Measurements from ENCODE around the gene FHOD3. TPM values are rescaled to one million over a fixed set of nuclear protein-coding genes. Genes with fewer than 3 reads are reported as not detected.

Gene FHOD3
- total RNA-seq, 1 donor from 2014 or later = 2.5 TPM

DNA sequence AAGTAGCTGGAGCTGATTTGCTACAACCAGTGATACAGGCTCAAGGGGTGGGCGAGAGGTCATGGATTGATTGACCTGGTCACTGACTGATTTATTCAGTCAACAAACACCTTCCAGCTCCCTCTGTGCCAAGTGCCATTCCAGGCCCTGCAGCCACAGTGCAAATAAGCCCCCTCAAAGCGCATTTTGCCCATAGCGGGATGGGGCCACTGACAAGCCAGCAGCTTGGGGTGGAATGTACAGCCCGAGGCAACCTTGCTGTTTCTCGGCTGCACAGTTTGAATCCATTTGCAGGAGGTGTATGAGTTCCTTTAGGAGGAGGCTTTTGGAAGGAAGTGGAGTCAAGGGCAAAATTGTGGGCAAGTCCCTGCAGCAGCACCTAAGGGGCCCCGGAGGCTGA is 296.1 kb downstream of the FHOD3 start:
- Histone ChIP-seq H3K36me3 (no peaks in the 10 kb centered on the region), H3K27me3 (ENCODE audit: low read depth) (no peaks in the 10 kb centered on the region), H3K4me1 (no peaks in the 10 kb centered on the region), H3K27ac (no peak overlapping the region), H3K4me3 (no peak overlapping the region), H3K9me3 (no peaks in the 10 kb centered on the region)
- intact Hi-C loops (cut with DNase I) = no loop called here
- no peak for TF ChIP-seq CTCF (IDR thresholded peaks at IDR 0.05)
- ATAC-seq (no peak), DNase-seq (no peak)

GRCh38 chr18:36594621-36595020 is 297.1 kb downstream of the FHOD3 start:
- intact Hi-C loops (cut with DNase I) = no loop called here
- no peak for TF ChIP-seq CTCF (IDR thresholded peaks at IDR 0.05)
- ATAC-seq (no peak), DNase-seq (no peak)
- H3K27me3 ChIP-seq (ENCODE audit: low read depth) = no peaks in the 10 kb centered on the region
- H3K4me3 ChIP-seq = no peak overlapping the region
- H3K4me1 ChIP-seq = no peaks in the 10 kb centered on the region
- no peak overlapping the region for H3K27ac ChIP-seq
- no peaks in the 10 kb centered on the region for H3K36me3 ChIP-seq
- no peaks in the 10 kb centered on the region for H3K9me3 ChIP-seq

- no peaks in the 10 kb centered on the region for H3K9me3 ChIP-seq
- TF ChIP-seq CTCF (IDR thresholded peaks at IDR 0.05) = no peak
- no peaks in the 10 kb centered on the region for H3K27me3 ChIP-seq (ENCODE audit: low read depth)
- H3K4me1 ChIP-seq = no peaks in the 10 kb centered on the region
- no peaks in the 10 kb centered on the region for H3K36me3 ChIP-seq
- ATAC-seq (no peak), DNase-seq (no peak)
- no peak overlapping the region for H3K27ac ChIP-seq
- intact Hi-C loops (cut with DNase I) = no loop called here
- H3K4me3 ChIP-seq = no peak overlapping the region
Observed at GRCh38 chr18:36595046-36595817, 297.7 kb downstream of the FHOD3 start.

DNA sequence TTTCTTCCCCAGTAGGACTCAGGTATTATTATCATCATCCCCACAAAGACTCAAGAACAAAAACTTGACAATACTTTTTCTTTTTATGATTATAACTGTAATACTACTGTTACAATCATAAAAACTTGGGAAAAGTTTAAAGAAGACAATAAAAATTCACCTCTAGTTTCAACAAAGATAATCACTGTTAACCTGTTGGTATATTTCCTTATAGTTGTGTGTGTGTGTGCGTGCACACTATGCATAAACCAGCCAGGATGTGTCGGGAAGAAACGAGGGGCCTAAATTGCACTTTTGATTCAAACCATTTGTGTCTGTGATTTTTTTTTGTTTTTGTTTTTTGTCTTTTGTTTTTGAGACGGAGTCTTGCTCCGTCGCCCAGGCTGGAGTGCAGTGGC is 298.3 kb downstream of the FHOD3 start:
- TF ChIP-seq CTCF (IDR thresholded peaks at IDR 0.05) = no peak
- no peak for DNase-seq
- ATAC-seq = no peak
- Histone ChIP-seq H3K4me3 (no peak overlapping the region), H3K27me3 (ENCODE audit: low read depth) (no peaks in the 10 kb centered on the region), H3K9me3 (no peaks in the 10 kb centered on the region), H3K36me3 (no peaks in the 10 kb centered on the region), H3K27ac (no peak overlapping the region), H3K4me1 (no peaks in the 10 kb centered on the region)
- intact Hi-C loops (cut with DNase I) = no loop called here

DNA sequence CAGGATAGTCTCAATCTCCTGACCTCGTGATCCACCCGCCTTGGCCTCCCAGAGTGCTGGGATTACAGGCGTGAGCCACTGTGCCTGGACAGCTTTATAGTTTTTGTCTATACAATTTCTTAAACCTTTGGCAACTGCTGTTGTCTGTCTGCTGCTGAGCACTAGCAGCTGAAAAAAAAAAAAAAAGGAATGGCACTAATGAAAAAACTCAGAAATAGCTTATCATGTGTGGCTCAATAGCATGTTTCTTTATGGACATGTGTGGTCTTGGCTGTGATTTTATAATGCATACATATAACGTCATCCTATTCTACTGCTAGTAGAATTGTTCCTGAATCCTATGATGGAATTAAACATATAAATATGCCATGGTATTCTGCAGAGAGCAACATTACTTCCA is 300.1 kb downstream of the FHOD3 start:
- no peaks in the 10 kb centered on the region for H3K36me3 ChIP-seq
- H3K27me3 ChIP-seq (ENCODE audit: low read depth) = no peaks in the 10 kb centered on the region
- intact Hi-C loops (cut with DNase I) = no loop called here
- no peaks in the 10 kb centered on the region for H3K9me3 ChIP-seq
- no peak overlapping the region for H3K4me3 ChIP-seq
- ATAC-seq (no peak), DNase-seq (no peak)
- H3K4me1 ChIP-seq = no peaks in the 10 kb centered on the region
- TF ChIP-seq CTCF (IDR thresholded peaks at IDR 0.05) = no peak
- no peak overlapping the region for H3K27ac ChIP-seq

All from lower lobe of right lung (tissue), 2 donors.